ENCODE results near the gene RAB40AL. TPM values are rescaled to one million over a fixed set of nuclear protein-coding genes. Genes with fewer than 3 reads are reported as not detected.

RAB40AL gene
- total RNA-seq, 1 donor from 2014 or later = 0.26 TPM

DNA sequence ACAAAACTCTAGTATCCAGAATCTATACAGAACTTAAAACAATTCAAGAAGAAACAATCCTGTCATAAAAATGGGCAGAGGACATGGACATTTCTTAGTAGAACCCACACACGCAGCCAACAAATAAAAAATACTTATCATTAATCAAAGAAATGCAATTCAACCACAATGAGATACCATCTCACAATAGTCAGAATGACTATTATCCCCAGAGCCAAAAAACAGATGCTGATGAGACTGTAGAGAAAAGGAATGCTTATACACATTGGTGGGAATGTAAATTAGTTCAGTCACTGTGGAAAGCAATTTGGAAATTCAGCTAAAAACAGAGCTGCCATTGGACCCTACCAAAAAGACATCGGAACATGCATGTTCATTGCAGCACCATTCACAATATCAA, 37.9 kb downstream of the RAB40AL start:
- FAIRE-seq = no peak

DNA sequence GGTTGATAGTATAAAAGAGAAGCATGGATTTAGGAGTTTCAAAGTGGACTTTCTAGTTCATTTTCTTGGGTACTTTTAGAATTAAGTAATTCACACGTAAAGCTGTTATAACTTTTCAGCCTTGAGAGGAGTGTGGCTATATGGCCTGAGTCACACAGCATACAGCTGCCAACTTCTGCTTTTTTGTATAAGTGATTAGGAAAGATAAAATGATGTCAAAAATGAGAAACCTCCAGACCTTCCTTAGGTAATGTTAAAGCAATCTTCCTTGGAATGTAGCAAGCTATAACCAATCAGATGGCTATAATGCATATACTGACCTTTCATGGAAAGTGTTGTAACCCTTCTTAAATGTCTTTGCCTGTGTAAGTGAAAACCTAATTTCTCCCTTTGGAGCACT, 39.2 kb downstream of the RAB40AL start:
- H3K36me3 ChIP-seq (ENCODE audit: control insufficient read depth, insufficient read depth, low read length) = no peaks in the 10 kb centered on the region
- no peaks in the 10 kb centered on the region for H3K27me3 ChIP-seq (ENCODE audit: control insufficient read depth, insufficient read depth, low read length)
- TF ChIP-seq, protein P1, sequence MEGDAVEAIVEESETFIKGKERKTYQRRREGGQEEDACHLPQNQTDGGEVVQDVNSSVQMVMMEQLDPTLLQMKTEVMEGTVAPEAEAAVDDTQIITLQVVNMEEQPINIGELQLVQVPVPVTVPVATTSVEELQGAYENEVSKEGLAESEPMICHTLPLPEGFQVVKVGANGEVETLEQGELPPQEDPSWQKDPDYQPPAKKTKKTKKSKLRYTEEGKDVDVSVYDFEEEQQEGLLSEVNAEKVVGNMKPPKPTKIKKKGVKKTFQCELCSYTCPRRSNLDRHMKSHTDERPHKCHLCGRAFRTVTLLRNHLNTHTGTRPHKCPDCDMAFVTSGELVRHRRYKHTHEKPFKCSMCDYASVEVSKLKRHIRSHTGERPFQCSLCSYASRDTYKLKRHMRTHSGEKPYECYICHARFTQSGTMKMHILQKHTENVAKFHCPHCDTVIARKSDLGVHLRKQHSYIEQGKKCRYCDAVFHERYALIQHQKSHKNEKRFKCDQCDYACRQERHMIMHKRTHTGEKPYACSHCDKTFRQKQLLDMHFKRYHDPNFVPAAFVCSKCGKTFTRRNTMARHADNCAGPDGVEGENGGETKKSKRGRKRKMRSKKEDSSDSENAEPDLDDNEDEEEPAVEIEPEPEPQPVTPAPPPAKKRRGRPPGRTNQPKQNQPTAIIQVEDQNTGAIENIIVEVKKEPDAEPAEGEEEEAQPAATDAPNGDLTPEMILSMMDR (IDR thresholded peaks at IDR 0.05; ENCODE audit: insufficient read depth, low read length, severe bottlenecking) = no peak
- H3K4me3 ChIP-seq (ENCODE audit: low read depth, low read length) = no peak overlapping the region
- FAIRE-seq = no peak
- peak; percentile 46 for DNase-seq (ENCODE audit: low read depth)

More for the DNA sequence above, 37.9 kb downstream of the RAB40AL start:
- TF ChIP-seq, protein P1 (IDR thresholded peaks at IDR 0.05; ENCODE audit: insufficient read depth, low read length, severe bottlenecking) = no peak
- no peak overlapping the region for H3K4me3 ChIP-seq (ENCODE audit: low read depth, low read length)
- no peak for DNase-seq (ENCODE audit: low read depth)
- no peaks in the 10 kb centered on the region for H3K27me3 ChIP-seq (ENCODE audit: control insufficient read depth, insufficient read depth, low read length)
- no peaks in the 10 kb centered on the region for H3K36me3 ChIP-seq (ENCODE audit: control insufficient read depth, insufficient read depth, low read length)

DNA sequence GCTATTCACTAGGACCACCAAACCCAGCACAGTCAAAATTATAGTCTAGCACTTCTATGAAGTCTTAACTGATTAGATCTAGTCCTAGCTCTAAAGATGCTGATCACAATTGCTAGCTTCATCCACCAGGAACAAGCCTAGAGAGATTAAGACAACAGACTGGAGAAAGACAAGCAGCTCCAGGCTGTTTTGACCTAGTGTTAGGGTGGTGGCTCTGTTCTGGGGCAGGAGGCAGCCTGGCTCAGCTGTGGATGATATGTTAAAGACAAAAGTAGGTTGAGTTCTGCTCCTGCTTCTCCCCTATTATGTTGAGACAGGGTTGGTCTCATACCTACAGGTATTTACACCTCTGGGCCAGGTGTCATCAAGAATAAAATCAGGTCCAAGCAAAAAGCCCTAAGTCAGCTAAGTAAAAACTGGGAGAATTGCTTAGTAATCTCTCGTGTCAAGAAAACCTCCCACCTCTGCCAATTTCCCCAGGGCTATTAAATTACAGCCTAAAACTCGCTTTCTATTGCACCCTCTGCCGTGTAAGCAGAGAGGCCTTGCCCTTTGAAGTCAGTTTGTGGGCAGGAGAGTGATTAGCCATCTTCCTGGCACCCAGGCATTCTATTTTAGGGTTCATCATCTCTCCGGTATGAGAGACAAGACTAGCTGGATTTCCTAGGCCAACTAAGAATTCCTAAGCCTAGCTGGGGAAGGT, 39.9 kb downstream of the RAB40AL start:
- TF ChIP-seq, protein P1 (IDR thresholded peaks at IDR 0.05; ENCODE audit: insufficient read depth, low read length, severe bottlenecking) = no peak
- DNase-seq (ENCODE audit: low read depth) (peak; percentile 72), FAIRE-seq (no peak)
- Histone ChIP-seq H3K36me3 (ENCODE audit: control insufficient read depth, insufficient read depth, low read length) (no peaks in the 10 kb centered on the region), H3K4me3 (ENCODE audit: low read depth, low read length) (no peak overlapping the region), H3K27me3 (ENCODE audit: control insufficient read depth, insufficient read depth, low read length) (no peaks in the 10 kb centered on the region)

DNA sequence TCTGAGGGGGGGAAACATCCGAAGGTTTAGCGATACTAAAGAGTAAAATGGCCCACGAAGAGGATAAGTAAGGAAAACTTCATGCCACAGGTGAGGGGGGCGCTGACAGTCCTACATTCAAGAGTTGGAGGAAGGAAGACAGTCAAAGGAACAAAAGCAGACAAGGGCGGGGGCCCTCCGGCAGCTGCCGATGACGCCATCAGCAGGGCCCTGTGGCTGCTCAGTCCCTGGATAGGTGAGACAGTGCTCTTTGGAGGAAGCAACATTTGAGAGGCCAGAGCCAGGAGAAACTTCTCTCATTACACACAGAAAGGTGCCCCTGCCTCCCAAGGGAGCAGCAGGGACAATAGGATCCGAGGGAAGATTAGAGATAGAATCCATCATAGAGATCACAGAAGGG, 41.5 kb downstream of the RAB40AL start:
- FAIRE-seq (no peak), DNase-seq (ENCODE audit: low read depth) (no peak)
- TF ChIP-seq, protein P1 (IDR thresholded peaks at IDR 0.05; ENCODE audit: insufficient read depth, low read length, severe bottlenecking) = no peak
- no peaks in the 10 kb centered on the region for H3K36me3 ChIP-seq (ENCODE audit: control insufficient read depth, insufficient read depth, low read length)
- no peaks in the 10 kb centered on the region for H3K27me3 ChIP-seq (ENCODE audit: control insufficient read depth, insufficient read depth, low read length)
- no peak overlapping the region for H3K4me3 ChIP-seq (ENCODE audit: low read depth, low read length)

DNA sequence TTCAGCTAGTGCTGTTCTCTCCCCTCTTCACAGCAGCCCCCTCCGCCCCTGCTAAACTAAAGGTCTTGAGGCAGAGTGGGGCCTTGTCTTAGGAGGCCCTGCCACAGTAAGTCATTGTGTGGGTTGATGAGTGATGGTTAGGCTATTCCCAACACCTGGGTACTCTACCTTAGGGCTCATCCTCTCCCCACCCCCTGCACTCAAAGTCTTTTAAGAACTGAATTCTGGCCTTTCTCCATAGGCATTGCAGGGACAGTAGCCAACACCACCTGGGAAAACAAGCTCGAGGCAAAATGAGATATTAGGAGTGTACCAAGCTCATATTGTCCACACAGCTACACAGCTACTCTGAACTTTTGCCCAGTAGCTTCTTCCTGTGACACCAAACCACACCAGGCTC, 42.5 kb downstream of the RAB40AL start:
- Histone ChIP-seq H3K36me3 (ENCODE audit: control insufficient read depth, insufficient read depth, low read length) (no peaks in the 10 kb centered on the region), H3K4me3 (ENCODE audit: low read depth, low read length) (no peak overlapping the region), H3K27me3 (ENCODE audit: control insufficient read depth, insufficient read depth, low read length) (no peaks in the 10 kb centered on the region)
- TF ChIP-seq, protein P1 (IDR thresholded peaks at IDR 0.05; ENCODE audit: insufficient read depth, low read length, severe bottlenecking) = no peak
- DNase-seq (ENCODE audit: low read depth) (no peak), FAIRE-seq (no peak)

DNA sequence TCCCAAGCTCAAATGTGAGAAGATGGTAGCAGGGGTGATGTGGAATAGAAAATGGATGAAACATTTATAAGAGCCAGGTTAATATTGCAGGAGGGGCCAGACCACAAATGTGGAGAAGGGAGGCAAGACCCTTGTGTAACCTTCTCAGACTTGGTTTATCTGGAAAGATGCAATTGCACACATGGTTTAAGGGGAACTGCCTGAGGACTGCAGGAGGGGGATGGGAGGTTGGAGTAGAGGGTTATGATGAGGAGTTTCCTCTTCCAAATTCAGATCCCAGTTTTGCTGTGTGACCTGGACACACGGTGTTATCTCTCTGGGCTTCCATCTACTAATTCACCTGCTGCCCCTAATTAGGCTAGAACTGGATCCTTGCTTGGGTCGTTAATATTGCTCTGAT, 46.1 kb downstream of the RAB40AL start:
- H3K36me3 ChIP-seq (ENCODE audit: control insufficient read depth, insufficient read depth, low read length) = no peaks in the 10 kb centered on the region
- FAIRE-seq (no peak), DNase-seq (ENCODE audit: low read depth) (no peak)
- H3K27me3 ChIP-seq (ENCODE audit: control insufficient read depth, insufficient read depth, low read length) = no peaks in the 10 kb centered on the region
- TF ChIP-seq, protein P1 (IDR thresholded peaks at IDR 0.05; ENCODE audit: insufficient read depth, low read length, severe bottlenecking) = no peak
- H3K4me3 ChIP-seq (ENCODE audit: low read depth, low read length) = no peak overlapping the region

Data from bronchial epithelial cell (primary cell).